AG09319 (cell line): Measurements from ENCODE around the gene ANO3.

Experiments
- DNase-seq: peaks from one replicate; pipeline ENCODE4 v3.0.0-alpha.2; 2010; ENCODE audit warnings: low read depth; ENCODE audit errors: extremely low read depth
- TF ChIP-seq, protein P1 (sequence below): IDR thresholded peaks from 2 replicates; pipeline ENCODE4 v1.5.1; 2011; ENCODE audit warnings: low read depth, mild to moderate bottlenecking, inconsistent platforms, low read length, moderate library complexity

ANO3 gene

DNA sequence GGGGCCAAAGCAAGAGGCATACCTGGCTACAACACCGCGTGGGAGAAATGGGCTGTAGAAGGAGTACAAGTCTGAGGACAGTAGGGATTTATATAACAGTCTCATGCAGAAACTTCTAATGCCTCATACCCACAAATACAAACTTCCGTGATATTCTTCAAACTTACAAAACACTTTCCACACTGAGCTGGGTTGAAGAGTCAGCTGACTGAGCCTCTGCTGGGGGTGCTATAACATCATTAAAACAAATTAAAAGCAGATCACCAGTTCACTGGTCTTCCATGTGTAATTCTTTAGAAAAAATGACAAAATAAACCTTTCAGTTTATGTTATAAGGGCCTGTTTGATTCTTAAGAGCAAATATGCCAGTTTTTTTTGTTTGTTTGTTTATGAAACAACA is 148.1 kb downstream of the ANO3 start:
- no peak for DNase-seq
- TF ChIP-seq, protein P1, sequence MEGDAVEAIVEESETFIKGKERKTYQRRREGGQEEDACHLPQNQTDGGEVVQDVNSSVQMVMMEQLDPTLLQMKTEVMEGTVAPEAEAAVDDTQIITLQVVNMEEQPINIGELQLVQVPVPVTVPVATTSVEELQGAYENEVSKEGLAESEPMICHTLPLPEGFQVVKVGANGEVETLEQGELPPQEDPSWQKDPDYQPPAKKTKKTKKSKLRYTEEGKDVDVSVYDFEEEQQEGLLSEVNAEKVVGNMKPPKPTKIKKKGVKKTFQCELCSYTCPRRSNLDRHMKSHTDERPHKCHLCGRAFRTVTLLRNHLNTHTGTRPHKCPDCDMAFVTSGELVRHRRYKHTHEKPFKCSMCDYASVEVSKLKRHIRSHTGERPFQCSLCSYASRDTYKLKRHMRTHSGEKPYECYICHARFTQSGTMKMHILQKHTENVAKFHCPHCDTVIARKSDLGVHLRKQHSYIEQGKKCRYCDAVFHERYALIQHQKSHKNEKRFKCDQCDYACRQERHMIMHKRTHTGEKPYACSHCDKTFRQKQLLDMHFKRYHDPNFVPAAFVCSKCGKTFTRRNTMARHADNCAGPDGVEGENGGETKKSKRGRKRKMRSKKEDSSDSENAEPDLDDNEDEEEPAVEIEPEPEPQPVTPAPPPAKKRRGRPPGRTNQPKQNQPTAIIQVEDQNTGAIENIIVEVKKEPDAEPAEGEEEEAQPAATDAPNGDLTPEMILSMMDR = no peak

DNA sequence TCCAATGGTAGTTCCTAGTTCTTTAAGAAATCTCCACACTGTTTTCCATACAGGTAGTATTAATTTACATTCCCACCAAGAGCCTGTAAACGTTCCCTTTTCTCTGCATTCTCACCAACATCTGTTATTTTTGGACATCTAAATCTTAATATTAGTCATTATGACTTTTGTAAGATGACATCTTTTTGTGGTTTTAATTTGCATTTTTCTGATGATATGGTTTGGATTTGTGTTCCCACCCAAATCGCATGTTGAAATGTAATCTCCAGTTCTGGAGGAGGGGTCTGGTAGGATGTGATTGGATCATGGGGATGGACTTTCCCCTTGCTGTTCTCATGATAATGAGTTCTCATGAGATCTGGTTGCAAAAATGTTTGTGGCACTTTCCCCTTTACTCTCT is 151.2 kb downstream of the ANO3 start:
- peak; percentile 4 for DNase-seq
- TF ChIP-seq, protein P1 = no peak

DNA sequence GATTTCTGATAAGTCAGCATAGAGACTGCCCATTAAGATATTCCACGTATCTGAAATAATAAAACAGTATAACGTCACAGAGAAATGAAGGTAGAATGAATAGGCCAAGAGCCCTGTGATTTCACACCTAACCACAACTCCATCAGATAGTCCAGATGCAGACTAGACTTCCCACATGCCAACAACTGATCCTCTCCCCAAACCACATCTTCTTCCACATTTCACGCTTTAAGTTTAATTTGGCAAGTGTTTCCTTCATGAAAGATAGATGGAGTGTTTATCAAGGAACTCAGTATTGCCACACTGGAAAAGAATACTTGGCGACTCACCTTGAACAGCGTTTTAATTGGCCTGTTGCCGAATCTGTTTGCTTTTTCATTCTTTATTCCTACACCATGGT is 158.6 kb downstream of the ANO3 start:
- TF ChIP-seq, protein P1 = no peak
- DNase-seq = no peak

DNA sequence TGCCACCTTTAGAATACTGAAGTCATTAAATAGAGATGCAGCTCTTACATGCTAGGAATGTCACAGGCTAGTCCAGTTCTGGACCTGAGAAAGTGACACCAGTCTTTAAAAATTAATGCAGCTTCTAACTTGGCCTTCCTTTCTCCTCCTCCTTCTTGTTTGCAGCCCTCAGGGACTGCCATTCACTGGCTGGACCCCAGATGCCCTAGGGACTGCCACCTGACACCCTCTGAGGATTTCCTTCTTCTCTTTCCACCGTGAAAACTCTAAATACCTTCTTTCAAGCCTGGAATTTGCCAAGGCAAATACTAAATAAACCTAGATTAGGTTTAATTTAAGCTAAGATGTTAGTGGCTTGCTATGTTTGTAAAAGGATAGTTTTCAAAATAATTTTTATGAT is 161.7 kb downstream of the ANO3 start:
- TF ChIP-seq, protein P1 = no peak
- no peak for DNase-seq

DNA sequence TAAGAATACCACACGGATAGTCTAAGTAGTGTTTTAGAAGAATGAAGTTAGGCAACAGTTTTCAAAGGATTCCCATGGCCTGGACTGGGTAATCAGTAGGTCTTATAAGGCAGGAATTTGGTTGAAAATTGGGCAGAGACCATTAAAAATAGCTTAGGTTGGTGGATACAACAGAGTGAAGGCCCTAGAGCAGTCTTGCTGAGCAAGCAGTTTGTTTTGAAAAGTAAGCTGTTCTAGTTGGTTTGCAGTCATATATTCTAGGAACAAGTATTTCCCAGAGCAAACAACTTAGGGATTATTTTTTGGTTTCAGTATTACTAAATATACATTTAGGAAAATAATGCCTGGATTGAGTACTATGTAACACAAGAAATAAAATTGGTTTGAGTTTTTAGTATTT is 175.3 kb downstream of the ANO3 start:
- no peak for DNase-seq
- TF ChIP-seq, protein P1 = no peak

DNA sequence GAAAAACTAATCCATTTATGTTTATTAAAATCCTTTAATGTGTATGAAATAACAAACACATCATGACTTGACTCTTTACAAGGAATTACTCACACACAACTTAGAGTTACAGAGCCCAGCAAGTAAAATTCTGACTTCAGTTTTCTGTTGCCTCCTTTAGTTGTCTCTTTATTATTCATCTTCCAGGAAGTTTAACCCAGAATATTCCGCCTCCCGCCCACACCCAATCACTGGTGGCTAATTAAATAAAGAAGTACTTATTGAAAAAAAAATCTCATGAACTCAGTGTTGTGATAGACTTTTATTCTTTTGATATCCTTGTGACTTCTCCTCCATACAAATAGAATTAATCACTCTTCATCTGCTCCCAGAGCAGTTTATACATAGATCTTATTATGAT is 178.2 kb downstream of the ANO3 start:
- no peak for DNase-seq
- TF ChIP-seq, protein P1 = no peak

DNA sequence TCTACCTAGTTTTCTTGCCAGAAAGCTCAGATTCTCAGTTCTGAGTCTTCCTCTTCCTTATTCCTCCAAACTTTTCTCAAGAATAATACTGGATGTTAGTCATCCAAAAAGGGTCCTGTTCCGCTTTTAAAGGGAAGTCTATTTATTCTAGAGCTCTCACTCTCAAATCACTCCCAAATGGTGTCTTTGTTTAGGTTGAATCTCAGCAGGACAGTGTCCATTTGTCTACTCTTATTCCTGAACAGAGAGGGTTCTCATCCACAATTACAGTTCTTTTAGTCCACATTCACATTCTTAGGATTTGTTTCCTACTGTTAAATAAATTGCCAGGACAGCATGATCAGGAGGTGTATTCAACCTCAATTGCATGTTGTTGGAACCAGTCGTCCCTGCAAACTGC is 178.8 kb downstream of the ANO3 start:
- no peak for DNase-seq
- TF ChIP-seq, protein P1 = no peak
